GM23338 (cell line): Measurements from ENCODE around the gene CPNE2.

Experiments
- CREB1 ChIP-seq: fragments of 250-450 bp; sonication (Bioruptor Pico); IDR thresholded peaks from 2 replicates; pipeline ENCODE4 v1.5.0; 2020; ENCODE audit warnings: low read depth, mild to moderate bottlenecking, moderate library complexity
- ETS1 ChIP-seq: IDR thresholded peaks from 2 replicates; pipeline ENCODE4 v1.6.1; 2016; ENCODE audit warnings: antibody characterized with exemption
- EZH2 ChIP-seq: fragments of 200-600 bp; sonication (generic); IDR thresholded peaks from one replicate; pipeline ENCODE4 v1.8.0; 2017; ENCODE audit warnings: antibody characterized with exemption, mild to moderate bottlenecking, low read depth; ENCODE audit not compliant: unreplicated experiment
- EZH2phosphoT487 ChIP-seq: fragments of 200-600 bp; sonication (generic); IDR thresholded peaks from one replicate; pipeline ENCODE4 v1.8.1; 2018; ENCODE audit warnings: antibody characterized with exemption; ENCODE audit not compliant: unreplicated experiment
- JUNB ChIP-seq: IDR thresholded peaks from one replicate; pipeline ENCODE4 v1.6.1; 2016; ENCODE audit warnings: antibody characterized with exemption; ENCODE audit not compliant: unreplicated experiment
- POLR2AphosphoS5 ChIP-seq: IDR thresholded peaks from 2 replicates; pipeline ENCODE4 v1.6.1; 2016; ENCODE audit warnings: antibody characterized with exemption, low read depth
- REST ChIP-seq: IDR thresholded peaks from one replicate; pipeline ENCODE4 v1.6.1; 2018; ENCODE audit warnings: antibody characterized with exemption; ENCODE audit not compliant: unreplicated experiment
- ZNF114 ChIP-seq: fragments of 250-450 bp; sonication (Bioruptor Pico); IDR thresholded peaks from 2 replicates; pipeline ENCODE4 v1.5.0; 2020; ENCODE audit warnings: mild to moderate bottlenecking, moderate library complexity
- ZNF462 ChIP-seq: fragments of 250-450 bp; sonication (Bioruptor Pico); IDR thresholded peaks from 2 replicates; pipeline ENCODE4 v1.5.0; 2020; ENCODE audit warnings: mild to moderate bottlenecking, moderate library complexity
- TF ChIP-seq, protein P1 (sequence below), 2 experiments: fragments of 200-600 bp in 1 of 2; sonication (generic) in 1 of 2; conservative IDR thresholded peaks; 2 replicates each; pipeline versions ENCODE4 v1.5.1 to v1.6.1; 2016 to 2017; ENCODE audit warnings: antibody characterized with exemption in 2 of 2, low read depth in 2 of 2, mild to moderate bottlenecking in 2 of 2, moderate library complexity in 1 of 2

GRCh38 chr16:57061084-57061905, 31.1 kb upstream of the CPNE2 start:
- TF ChIP-seq EZH2 (no peak), EZH2phosphoT487 (no peak), REST (no peak), POLR2AphosphoS5 (no peak), ZNF114 (CRISPR knock-in tag) (no peak), JUNB (no peak), ETS1 (no peak), CREB1 (CRISPR knock-in tag) (no peak), ZNF462 (CRISPR knock-in tag) (no peak)
- TF ChIP-seq, protein P1, sequence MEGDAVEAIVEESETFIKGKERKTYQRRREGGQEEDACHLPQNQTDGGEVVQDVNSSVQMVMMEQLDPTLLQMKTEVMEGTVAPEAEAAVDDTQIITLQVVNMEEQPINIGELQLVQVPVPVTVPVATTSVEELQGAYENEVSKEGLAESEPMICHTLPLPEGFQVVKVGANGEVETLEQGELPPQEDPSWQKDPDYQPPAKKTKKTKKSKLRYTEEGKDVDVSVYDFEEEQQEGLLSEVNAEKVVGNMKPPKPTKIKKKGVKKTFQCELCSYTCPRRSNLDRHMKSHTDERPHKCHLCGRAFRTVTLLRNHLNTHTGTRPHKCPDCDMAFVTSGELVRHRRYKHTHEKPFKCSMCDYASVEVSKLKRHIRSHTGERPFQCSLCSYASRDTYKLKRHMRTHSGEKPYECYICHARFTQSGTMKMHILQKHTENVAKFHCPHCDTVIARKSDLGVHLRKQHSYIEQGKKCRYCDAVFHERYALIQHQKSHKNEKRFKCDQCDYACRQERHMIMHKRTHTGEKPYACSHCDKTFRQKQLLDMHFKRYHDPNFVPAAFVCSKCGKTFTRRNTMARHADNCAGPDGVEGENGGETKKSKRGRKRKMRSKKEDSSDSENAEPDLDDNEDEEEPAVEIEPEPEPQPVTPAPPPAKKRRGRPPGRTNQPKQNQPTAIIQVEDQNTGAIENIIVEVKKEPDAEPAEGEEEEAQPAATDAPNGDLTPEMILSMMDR (conservative IDR thresholded peaks at IDR 0.05; ENCODE audit: low read depth in 2 of 2): no peak
